Measurements from ENCODE around the gene VAT1L. TPM values are rescaled to one million over a fixed set of nuclear protein-coding genes. Genes with fewer than 3 reads are reported as not detected.

The VAT1L gene
- total and polyA plus RNA-seq, 4 donors = 0.17 to 0.98 (median 0.26) TPM

DNA sequence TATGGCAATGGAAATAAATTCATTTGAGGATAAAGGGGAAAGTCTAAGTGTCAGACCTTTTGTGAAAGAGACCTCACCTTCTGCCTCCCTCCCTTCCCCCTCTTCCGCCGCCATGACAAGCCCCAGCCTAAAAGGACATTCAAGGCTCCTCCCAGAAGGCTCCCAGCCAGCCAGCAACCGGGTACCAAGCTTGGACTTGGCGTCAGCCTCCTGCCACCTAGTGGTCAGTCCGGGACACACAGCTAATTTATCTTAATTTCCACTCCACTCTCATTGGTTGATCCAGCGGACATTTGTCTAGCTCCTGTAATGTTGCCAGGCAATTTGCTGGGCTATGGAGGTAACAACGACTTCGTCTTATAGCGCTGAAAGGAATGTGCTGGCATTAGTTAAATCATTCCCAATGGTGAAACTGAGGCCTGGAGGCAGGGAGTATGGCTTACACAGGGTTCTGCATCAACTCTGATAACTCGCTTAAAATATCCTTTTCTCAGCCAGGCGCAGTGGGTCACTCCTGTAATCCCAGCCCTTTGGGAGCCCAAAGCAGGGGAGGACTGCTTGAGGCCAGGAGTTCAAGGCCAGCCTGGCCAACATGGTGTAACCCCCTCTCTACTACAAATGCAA lies 214.7 kb downstream of the VAT1L start:
- H3K9me3 ChIP-seq (ENCODE audit: control insufficient read depth in 4 of 4, low read length in 3 of 4) = no peaks in the 10 kb centered on the region
- peak; percentile 78 for DNase-seq (ENCODE audit: low spot score)
- H3K4me3 ChIP-seq (ENCODE audit: low read depth in 1 of 3, low read length in 3 of 3) = no peak overlapping the region
- WGBS = 18% methylated on average over 11 of the region's 11 CpGs
- H3K36me3 ChIP-seq (ENCODE audit: control insufficient read depth in 4 of 4, insufficient read depth in 3 of 4, low read depth in 1 of 4, low read length in 3 of 4) = no peaks in the 10 kb centered on the region
- H3K9ac ChIP-seq (ENCODE audit: low read depth in 1 of 2, low read length in 2 of 2) = no peak overlapping the region
- TF ChIP-seq YY1 (IDR thresholded peaks at IDR 0.05) (peak; percentile 28), RAD21 (IDR thresholded peaks at IDR 0.05) (peak; percentile 84 to 90), FOXA2 (IDR thresholded peaks at IDR 0.05) (no peak), SP1 (IDR thresholded peaks at IDR 0.05) (peak; percentile 25)
- TF ChIP-seq, protein P1, sequence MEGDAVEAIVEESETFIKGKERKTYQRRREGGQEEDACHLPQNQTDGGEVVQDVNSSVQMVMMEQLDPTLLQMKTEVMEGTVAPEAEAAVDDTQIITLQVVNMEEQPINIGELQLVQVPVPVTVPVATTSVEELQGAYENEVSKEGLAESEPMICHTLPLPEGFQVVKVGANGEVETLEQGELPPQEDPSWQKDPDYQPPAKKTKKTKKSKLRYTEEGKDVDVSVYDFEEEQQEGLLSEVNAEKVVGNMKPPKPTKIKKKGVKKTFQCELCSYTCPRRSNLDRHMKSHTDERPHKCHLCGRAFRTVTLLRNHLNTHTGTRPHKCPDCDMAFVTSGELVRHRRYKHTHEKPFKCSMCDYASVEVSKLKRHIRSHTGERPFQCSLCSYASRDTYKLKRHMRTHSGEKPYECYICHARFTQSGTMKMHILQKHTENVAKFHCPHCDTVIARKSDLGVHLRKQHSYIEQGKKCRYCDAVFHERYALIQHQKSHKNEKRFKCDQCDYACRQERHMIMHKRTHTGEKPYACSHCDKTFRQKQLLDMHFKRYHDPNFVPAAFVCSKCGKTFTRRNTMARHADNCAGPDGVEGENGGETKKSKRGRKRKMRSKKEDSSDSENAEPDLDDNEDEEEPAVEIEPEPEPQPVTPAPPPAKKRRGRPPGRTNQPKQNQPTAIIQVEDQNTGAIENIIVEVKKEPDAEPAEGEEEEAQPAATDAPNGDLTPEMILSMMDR (IDR thresholded peaks at IDR 0.05; ENCODE audit: low read depth, low read length, missing input control) = peak; percentile 87
- H3K4me1 ChIP-seq (ENCODE audit: control insufficient read depth in 4 of 4, insufficient read depth in 4 of 4, low read length in 3 of 4) = peaks cover 0 to 3% (median 0%) of the 10 kb centered on the region in 4 donors
- no peak overlapping the region for H3K27ac ChIP-seq (ENCODE audit: low read depth in 1 of 2, low read length in 2 of 2)
- peaks cover 0 to 6% (median 0%) of the 10 kb centered on the region in 4 donors for H3K27me3 ChIP-seq (ENCODE audit: control insufficient read depth in 4 of 4, insufficient read depth in 4 of 4, low read length in 3 of 4)

DNA sequence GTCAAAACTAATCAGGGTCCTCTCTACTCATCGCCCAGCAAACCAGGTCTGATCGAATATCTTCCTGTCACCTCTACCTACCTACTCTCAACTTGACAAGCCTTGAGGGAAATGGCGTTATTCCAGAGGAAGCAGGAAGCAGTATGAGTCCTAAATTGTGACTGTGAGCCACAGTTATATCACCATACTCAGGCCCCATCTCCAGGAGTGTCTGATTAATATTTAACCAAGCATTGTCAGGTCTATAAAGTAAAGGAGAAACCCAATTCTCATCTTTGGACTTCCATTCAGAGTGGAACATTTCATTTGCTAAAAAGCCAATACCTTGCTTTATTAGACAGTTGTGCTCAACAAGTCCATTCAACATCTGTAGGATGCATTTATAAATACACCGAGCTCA lies 216.2 kb downstream of the VAT1L start:
- no peak overlapping the region for H3K4me3 ChIP-seq (ENCODE audit: low read depth in 1 of 3, low read length in 3 of 3)
- WGBS = 63% methylated on average over 4 of the region's 4 CpGs
- peaks cover 0 to 5% (median 0%) of the 10 kb centered on the region in 4 donors for H3K27me3 ChIP-seq (ENCODE audit: control insufficient read depth in 4 of 4, insufficient read depth in 4 of 4, low read length in 3 of 4)
- no peak overlapping the region for H3K9ac ChIP-seq (ENCODE audit: low read depth in 1 of 2, low read length in 2 of 2)
- no peak for DNase-seq (ENCODE audit: low spot score)
- peaks cover 0 to 3% (median 0%) of the 10 kb centered on the region in 4 donors for H3K4me1 ChIP-seq (ENCODE audit: control insufficient read depth in 4 of 4, insufficient read depth in 4 of 4, low read length in 3 of 4)
- no peaks in the 10 kb centered on the region for H3K9me3 ChIP-seq (ENCODE audit: control insufficient read depth in 4 of 4, low read length in 3 of 4)
- no peaks in the 10 kb centered on the region for H3K36me3 ChIP-seq (ENCODE audit: control insufficient read depth in 4 of 4, insufficient read depth in 3 of 4, low read depth in 1 of 4, low read length in 3 of 4)
- H3K27ac ChIP-seq (ENCODE audit: low read depth in 1 of 2, low read length in 2 of 2) = no peak overlapping the region
- TF ChIP-seq, protein P2, sequence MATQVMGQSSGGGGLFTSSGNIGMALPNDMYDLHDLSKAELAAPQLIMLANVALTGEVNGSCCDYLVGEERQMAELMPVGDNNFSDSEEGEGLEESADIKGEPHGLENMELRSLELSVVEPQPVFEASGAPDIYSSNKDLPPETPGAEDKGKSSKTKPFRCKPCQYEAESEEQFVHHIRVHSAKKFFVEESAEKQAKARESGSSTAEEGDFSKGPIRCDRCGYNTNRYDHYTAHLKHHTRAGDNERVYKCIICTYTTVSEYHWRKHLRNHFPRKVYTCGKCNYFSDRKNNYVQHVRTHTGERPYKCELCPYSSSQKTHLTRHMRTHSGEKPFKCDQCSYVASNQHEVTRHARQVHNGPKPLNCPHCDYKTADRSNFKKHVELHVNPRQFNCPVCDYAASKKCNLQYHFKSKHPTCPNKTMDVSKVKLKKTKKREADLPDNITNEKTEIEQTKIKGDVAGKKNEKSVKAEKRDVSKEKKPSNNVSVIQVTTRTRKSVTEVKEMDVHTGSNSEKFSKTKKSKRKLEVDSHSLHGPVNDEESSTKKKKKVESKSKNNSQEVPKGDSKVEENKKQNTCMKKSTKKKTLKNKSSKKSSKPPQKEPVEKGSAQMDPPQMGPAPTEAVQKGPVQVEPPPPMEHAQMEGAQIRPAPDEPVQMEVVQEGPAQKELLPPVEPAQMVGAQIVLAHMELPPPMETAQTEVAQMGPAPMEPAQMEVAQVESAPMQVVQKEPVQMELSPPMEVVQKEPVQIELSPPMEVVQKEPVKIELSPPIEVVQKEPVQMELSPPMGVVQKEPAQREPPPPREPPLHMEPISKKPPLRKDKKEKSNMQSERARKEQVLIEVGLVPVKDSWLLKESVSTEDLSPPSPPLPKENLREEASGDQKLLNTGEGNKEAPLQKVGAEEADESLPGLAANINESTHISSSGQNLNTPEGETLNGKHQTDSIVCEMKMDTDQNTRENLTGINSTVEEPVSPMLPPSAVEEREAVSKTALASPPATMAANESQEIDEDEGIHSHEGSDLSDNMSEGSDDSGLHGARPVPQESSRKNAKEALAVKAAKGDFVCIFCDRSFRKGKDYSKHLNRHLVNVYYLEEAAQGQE (IDR thresholded peaks at IDR 0.05) = no peak
- TF ChIP-seq EGR1 (IDR thresholded peaks at IDR 0.05; ENCODE audit: low read depth in 2 of 2) (no peak), GABPA (IDR thresholded peaks at IDR 0.05 in 1 of 2, conservative IDR thresholded peaks at IDR 0.05 in 1 of 2) (no peak), NR2F2 (IDR thresholded peaks at IDR 0.05) (no peak), FOXA1 (IDR thresholded peaks at IDR 0.05) (no peak), JUND (IDR thresholded peaks at IDR 0.05) (no peak), FOXA2 (IDR thresholded peaks at IDR 0.05) (no peak), YY1 (IDR thresholded peaks at IDR 0.05) (no peak), SP1 (IDR thresholded peaks at IDR 0.05) (no peak), RAD21 (IDR thresholded peaks at IDR 0.05) (no peak)
- TF ChIP-seq, protein P3, sequence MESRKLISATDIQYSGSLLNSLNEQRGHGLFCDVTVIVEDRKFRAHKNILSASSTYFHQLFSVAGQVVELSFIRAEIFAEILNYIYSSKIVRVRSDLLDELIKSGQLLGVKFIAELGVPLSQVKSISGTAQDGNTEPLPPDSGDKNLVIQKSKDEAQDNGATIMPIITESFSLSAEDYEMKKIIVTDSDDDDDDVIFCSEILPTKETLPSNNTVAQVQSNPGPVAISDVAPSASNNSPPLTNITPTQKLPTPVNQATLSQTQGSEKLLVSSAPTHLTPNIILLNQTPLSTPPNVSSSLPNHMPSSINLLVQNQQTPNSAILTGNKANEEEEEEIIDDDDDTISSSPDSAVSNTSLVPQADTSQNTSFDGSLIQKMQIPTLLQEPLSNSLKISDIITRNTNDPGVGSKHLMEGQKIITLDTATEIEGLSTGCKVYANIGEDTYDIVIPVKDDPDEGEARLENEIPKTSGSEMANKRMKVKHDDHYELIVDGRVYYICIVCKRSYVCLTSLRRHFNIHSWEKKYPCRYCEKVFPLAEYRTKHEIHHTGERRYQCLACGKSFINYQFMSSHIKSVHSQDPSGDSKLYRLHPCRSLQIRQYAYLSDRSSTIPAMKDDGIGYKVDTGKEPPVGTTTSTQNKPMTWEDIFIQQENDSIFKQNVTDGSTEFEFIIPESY (IDR thresholded peaks at IDR 0.05) = no peak
